ENCODE results near the gene ZMIZ2.
"Not testable (repeated sequence)": the region's sequence is repeated elsewhere in the genome, so short reads cannot be mapped to it uniquely, and the experiment has no call there.

Gene ZMIZ2

GRCh38 chr7:44727158-44727936 is 21.3 kb upstream of the ZMIZ2 start:
- no peak overlapping the region for H3K4me3 ChIP-seq (ENCODE audit: low read depth, low read length)
- DNase-seq = peak; percentile 87
- TF ChIP-seq CTCF (IDR thresholded peaks at IDR 0.05; ENCODE audit: low read depth, low read length, missing control alignments) = no peak
- H3K36me3 ChIP-seq (replicated peaks) = no peaks in the 10 kb centered on the region
- in situ Hi-C loops (cut with HindIII; ENCODE audit: low pct_ligation_motif_present, low sequenced_read_pairs) = no loop called here
- H3K27ac ChIP-seq = peak overlapping the region; percentile 90
- no peaks in the 10 kb centered on the region for H3K27me3 ChIP-seq (replicated peaks)

DNA sequence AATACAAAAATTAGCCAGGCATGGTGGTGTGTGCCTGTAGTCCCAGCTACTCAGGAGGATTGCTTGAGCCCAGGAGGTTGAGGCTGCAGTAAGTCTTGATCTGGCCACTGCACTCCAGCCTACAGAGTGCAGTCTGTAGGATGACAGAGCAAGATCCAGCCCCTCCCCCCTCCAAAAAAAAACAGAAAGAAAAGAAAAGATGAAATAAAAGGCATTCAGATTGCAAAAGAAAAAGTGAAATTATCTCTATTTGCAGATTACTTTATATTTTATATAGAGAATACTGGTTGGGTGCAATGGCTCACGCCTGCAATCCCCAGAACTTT is 20.7 kb upstream of the ZMIZ2 start:
- DNase-seq = no peak
- no peak for TF ChIP-seq CTCF (IDR thresholded peaks at IDR 0.05; ENCODE audit: low read depth, low read length, missing control alignments)
- Histone ChIP-seq H3K27ac (peak overlapping the region; percentile 90), H3K36me3 (replicated peaks) (no peaks in the 10 kb centered on the region), H3K4me3 (ENCODE audit: low read depth, low read length) (no peak overlapping the region), H3K27me3 (replicated peaks) (no peaks in the 10 kb centered on the region)
- in situ Hi-C loops (cut with HindIII; ENCODE audit: low pct_ligation_motif_present, low sequenced_read_pairs) = no loop called here

DNA sequence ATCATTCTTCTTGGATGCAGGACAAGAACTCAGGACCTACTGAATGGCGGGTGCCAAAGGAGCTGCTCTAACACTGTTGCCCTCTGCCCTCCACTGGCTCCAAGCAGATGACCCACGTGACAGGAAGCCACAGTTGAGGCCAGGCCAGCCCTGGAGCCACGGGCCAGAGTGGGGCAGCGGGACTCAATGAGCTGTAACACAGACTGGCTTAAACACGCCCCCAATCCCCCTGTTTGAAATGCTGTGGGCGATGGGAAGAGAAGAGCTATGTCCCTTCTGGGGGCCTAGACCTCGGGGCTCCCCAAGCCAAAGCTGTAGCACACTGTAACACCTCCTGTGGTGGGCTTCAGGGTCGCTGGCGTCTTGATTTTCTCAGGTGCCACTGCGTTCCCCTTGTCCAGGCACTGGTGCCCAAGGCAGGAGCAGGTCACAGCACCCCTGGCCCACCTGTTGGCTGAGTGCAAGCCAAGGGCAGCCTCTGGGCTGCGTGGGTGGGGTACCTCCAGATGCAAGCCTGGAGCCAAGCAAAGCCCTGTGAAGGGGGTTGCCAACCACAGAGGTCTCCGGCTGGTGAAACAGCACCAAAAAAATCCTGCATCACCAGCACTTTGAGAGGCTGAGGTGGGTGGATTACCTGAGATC is 18.6 kb upstream of the ZMIZ2 start:
- Histone ChIP-seq H3K27me3 (replicated peaks) (no peaks in the 10 kb centered on the region), H3K27ac (no peak overlapping the region), H3K4me3 (ENCODE audit: low read depth, low read length) (no peak overlapping the region), H3K36me3 (replicated peaks) (no peaks in the 10 kb centered on the region)
- in situ Hi-C loops (cut with HindIII; ENCODE audit: low pct_ligation_motif_present, low sequenced_read_pairs) = no loop called here
- TF ChIP-seq CTCF (IDR thresholded peaks at IDR 0.05; ENCODE audit: low read depth, low read length, missing control alignments) = no peak
- DNase-seq = no peak

GRCh38 chr7:44732971-44733370 is 15.7 kb upstream of the ZMIZ2 start:
- H3K27ac ChIP-seq; DNase-seq; H3K36me3 ChIP-seq (replicated peaks); H3K4me3 ChIP-seq (ENCODE audit: low read depth, low read length); in situ Hi-C loops (cut with HindIII; ENCODE audit: low pct_ligation_motif_present, low sequenced_read_pairs); H3K27me3 ChIP-seq (replicated peaks): not testable (repeated sequence)

GRCh38 chr7:44733708-44734481 is 14.8 kb upstream of the ZMIZ2 start:
- no peaks in the 10 kb centered on the region for H3K27me3 ChIP-seq (replicated peaks)
- H3K4me3 ChIP-seq (ENCODE audit: low read depth, low read length) = no peak overlapping the region
- peak; percentile 90 for DNase-seq
- H3K36me3 ChIP-seq (replicated peaks) = no peaks in the 10 kb centered on the region
- in situ Hi-C loops (cut with HindIII; ENCODE audit: low pct_ligation_motif_present, low sequenced_read_pairs) = no loop called here
- no peak for TF ChIP-seq CTCF (IDR thresholded peaks at IDR 0.05; ENCODE audit: low read depth, low read length, missing control alignments)
- peak overlapping the region; percentile 99 for H3K27ac ChIP-seq
